Astrocyte of the hippocampus (primary cell): ENCODE measurements around the gene CHST12.
"Not testable (repeated sequence)": the region's sequence is repeated elsewhere in the genome, so short reads cannot be mapped to it uniquely, and the experiment has no call there.

Source experiments
- DNase-seq: peaks from one replicate; pipeline ENCODE4 v3.0.0; 2011; ENCODE audit warnings: low read depth, low spot score

The CHST12 gene

DNA sequence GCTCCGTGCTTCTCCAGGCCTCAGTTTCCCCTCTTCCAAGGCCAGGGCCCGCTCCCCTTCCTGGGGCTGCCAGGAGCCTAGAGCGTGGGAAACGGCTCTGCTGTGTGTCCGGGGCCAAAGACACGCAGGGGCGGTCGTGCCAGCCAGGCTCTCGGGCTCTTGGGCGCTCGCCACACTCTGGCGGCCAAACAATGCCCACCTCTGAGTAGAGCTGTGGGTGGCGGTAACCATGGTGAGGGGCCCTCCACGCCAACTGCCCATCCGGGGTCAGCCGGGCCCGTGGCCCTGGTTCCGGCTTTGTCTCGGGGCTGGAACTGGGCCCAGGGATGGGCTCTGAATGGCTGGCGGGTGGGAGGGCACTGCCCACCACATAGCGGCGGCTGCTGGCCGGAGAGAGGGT, 56.8 kb downstream of the CHST12 start:
- no peak for DNase-seq

- DNase-seq: no peak
Measured at GRCh38 chr7:2460641-2461040, 57.2 kb downstream of the CHST12 start.

DNA sequence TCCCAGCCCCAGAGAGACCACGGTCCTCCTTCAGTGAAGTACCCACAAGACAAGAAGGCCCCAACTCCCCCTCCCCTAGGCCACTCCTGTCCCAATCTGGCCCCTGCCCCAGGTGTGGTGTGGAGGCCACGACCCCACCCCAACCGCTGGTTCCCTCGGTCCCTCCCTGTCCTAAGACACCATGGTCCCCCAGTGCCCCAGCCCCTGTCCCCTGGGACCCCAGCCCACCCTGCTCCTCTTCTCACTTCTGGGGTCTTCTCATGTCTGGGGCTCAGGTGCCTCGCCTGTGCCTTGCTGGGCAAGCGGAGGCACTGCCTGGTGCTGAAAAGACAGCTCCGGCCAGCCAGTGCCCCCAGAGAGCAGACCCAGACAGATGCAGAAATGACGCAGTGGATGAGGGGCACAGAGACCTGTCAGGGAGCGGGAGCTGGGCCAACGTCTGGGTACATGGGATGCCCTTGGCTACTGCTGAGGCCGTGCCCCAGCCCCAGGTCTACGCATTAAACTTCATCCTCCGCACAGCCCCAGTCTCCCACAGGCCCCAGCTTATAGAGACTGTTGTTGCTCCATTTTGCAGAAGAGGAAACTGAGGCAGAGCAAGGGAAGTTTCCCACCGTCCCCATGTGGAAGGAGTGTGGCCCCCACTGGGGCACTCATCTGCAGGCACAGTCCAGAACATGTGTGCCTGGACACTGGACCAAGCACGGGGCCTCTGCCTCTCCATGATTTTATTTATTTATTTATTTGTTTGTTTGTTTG, 58.0 kb downstream of the CHST12 start:
- DNase-seq: no peak

DNA sequence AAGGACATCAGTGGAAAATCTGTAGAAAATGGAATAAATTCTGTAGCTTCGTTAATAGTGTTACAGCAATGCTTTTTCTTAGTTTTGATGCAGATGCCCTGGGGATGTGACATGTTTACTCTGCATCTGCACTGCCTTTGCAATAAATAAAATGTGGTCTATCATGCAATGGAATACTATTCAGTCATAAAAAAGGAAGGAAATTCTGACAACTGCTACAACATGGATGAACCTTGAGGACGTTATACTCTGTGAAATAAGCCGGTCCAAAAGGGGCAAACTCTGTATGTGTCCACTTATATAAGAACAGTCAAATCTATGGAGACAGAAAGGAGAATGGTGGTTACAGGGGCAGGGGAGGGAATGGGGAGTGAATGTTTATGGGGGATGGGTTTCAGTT, 59.3 kb downstream of the CHST12 start:
- no peak for DNase-seq

GRCh38 chr7:2465928-2466327, 62.5 kb downstream of the CHST12 start:
- DNase-seq: peak; percentile 52

DNA sequence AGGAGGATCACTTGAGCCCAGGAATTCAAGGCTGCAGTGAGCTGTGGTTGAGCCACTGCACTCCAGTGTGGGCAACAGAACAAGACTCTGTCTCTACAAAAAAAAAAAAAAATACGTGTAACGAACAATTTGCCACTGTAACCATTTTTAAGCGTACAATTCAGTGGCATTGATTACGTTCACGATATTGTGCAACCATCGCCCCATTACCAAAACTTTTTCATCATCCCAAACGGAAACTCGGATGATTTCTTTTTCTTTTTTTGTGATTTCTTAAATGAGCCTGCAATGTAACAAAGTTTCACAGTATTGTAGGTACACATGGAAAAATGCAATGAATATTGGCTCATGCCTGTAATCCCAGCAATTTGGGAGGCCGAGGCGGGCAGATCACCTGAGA, 63.3 kb downstream of the CHST12 start:
- no peak for DNase-seq

GRCh38 chr7:2468227-2468626, 64.8 kb downstream of the CHST12 start:
- no peak for DNase-seq

- DNase-seq: not testable (repeated sequence)
Measured at GRCh38 chr7:2469460-2470203, 66.2 kb downstream of the CHST12 start.

DNA sequence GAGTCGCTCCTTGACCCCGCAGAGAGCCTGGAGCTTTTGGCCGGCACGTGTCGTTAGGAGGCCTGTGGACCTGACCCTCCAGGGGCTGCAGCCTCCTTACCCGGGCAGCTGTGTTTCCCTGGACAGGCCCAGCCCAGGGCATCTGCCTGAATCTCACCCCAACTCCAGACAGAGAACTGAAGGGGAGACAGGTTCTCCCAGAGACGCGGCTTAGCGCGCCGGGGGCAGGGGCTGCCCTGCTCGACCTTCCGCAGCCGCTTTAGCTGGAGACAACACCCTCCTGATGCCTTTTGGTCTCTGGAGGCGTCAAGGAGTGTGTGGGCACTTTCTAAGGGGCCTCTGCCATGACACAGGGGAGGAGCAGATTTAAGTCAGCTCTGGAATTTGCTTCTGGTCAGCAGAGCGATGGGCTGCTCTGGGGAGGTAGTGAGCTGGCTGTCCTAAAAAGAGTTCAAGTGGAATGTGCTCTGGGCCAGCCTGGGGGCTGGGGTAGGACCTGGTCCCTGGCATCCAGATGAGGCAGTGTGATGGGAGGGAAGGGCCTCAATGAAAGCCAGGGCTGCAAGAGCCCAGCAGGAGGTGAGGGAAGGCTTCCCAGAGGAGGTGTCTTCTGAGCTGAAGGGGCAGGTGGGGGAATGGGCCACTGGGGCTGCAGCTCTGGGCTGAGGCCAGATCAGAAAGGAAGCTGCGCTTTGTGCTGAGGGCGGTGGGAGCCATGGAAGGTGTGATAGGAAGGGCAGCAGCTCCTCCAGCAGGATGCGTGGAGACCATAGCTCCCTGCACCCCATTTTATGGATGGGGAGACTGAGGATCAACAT, 67.0 kb downstream of the CHST12 start:
- DNase-seq: no peak

DNA sequence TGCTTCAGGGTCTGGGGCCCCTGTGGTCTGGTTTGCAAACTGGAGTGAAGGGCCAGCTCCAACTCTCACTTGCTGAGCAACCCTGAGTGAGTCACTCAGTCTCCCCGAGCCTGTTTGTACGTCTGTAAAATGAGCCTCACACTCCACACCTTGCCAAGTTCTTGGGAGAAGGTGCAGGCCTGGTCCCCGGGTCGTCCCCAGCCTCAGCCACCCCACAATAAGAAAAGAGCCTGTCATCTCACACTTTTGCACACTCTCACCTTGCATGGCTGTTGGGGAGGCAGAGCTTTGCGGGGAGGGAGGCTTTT, 67.6 kb downstream of the CHST12 start:
- no peak for DNase-seq

GRCh38 chr7:2471396-2471795, 68.0 kb downstream of the CHST12 start:
- DNase-seq: no peak

- no peak for DNase-seq
Measured at GRCh38 chr7:2472739-2473138, 69.3 kb downstream of the CHST12 start.

- DNase-seq: no peak
Measured at GRCh38 chr7:2473496-2474180, 70.2 kb downstream of the CHST12 start.

GRCh38 chr7:2474224-2474623, 70.8 kb downstream of the CHST12 start:
- no peak for DNase-seq

GRCh38 chr7:2474813-2475677, 71.6 kb downstream of the CHST12 start:
- no peak for DNase-seq

DNA sequence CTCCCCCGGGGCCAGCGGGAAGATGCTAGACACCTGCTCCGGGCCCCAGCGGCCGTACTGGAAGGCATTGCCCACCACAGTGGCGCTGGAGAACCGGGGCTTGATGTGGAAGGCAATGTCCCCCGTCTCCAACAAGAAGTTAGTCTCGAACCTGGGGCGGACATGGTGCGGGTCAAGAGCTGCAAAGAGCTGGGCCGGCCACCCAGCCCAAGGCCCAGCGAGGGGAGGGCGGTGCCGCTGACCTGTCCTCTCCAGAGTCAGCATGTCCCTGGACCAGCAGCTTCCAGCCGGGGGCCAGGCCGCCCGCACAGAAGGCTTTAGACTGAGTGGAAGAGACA, 72.2 kb downstream of the CHST12 start:
- no peak for DNase-seq

DNA sequence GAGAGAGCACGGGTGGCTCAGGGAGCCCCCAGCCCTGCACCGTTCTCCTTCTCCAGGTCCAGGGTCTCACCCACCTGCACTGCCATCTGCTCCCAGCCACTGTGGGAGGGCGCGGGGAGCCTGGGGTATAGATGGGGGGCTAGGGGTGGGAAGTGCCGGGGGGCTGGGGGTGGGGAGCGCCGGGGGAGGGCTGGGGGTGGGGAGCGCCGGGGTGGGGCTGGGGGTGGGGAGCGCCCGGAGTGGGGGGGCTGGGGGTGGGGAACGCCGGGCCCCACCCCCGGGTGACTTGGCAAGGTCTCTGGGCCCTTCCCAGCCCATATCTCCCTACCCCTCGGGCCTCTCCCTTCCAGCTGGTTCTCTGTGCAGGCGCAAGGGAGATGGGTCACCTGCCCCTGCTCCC, 72.9 kb downstream of the CHST12 start, which contains the start of gene GRIFIN:
Gene GRIFIN, minus strand, starts transcription at position 101 of the 400 bp plus-strand sequence. Its CDS starts 15 bp downstream, at position 86.
- no peak for DNase-seq

DNA sequence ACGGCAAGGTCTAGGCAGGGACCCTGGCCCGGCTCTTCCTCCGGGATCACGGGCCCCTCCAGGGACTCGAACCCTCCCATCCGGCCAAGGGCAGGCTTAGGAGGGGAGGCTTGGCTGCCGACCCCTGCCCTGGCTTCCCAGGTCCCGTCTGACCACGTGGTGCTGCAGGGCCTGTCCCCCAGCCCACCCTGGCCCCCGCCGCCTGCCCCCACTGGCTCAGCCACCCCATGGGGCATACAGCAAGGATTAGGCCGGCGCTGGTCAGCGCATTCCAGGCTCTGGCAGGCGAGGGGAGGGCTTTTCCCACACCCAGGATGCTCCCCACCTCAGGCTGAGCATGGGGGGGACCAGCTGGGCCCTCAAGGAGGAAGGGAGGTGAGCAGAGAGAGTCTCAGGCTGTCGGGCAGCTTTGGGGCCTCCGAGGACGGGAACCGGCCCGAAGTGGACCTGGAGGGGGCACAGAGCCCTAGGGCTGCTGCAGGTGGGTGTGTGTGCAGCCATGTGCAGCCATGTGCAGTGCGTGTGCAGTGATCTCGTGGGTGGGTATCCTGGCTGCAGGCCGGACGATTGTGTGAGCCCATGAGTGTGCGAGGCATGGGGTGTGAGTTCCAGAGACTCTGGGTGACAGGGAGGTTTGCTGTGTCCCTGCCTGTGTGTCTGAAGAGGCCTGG, 73.5 kb downstream of the CHST12 start:
- no peak for DNase-seq

DNA sequence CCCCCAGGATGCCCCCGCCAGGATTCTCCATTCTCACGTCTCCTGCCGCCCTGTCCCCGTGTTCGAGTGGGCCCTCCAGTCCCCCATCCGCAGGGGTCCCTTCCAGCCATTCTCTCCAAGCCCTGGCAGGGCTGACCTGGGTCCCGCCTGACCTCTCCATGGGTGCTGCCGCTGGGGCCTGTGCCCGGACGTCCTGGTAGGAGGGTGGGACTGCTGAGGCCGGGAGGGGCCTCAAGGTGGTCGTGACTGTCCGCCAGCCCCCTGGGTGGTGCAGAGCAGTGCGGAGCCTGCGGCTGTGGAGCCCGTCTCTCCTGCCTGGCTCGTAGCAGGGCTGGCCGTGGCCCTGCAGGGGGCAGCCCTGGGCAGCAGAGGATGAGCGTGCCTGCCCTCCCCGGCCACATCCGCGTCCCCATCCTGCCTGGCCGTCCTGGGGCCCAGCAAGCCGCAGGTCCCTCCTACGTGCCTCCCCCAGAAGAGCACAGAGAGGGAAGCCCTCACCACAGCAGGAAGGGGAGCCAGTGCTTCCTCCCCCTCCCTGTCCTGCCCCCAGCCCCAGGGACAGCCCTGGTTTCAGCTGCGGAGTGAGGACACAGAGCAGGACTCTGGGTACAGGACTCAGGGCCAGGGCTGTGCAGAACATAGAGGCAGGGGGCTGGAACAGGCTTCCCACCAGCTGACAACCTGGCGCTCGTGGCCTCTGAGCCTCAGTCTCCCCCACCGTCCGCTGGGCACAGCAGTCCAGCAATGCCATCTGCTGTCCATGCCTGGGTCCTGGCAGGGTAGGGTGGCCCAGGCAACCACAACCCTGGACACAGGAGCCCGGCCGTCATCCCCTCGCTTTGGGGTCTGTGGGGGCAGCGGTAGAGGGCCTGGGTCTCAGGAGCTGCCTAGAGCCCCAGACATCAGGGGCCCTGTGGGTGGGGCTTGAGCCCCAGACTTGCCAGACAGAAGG, 74.3 kb downstream of the CHST12 start:
- DNase-seq: peak; percentile 84
